GM12892 (cell line): ENCODE results near the gene TAF1L. TPM values are rescaled to one million over a fixed set of nuclear protein-coding genes. Genes with fewer than 3 reads are reported as not detected.
"Not testable (repeated sequence)": the region's sequence is repeated elsewhere in the genome, so short reads cannot be mapped to it uniquely, and the experiment has no call there.

ENCODE experiments used
- DNase-seq: peaks from one replicate; pipeline ENCODE4 v3.0.0; 2011; ENCODE audit not compliant: insufficient read length
- FAIRE-seq: peaks from 2 replicates; lab custom pipeline; 2011; peaks lifted over from hg19 to GRCh38; lab: Jason Lieb, UNC
- POLR2A ChIP-seq: IDR thresholded peaks from 2 replicates; pipeline ENCODE4 v1.6.1; 2011; ENCODE audit warnings: low read depth, low read length, control low read depth
- POLR2AphosphoS5 ChIP-seq: IDR thresholded peaks from 2 replicates; pipeline ENCODE4 v1.6.1; 2011; ENCODE audit warnings: low read depth, low read length, control low read depth
- TAF1 ChIP-seq: IDR thresholded peaks from 2 replicates; pipeline ENCODE4 v1.6.1; 2011; ENCODE audit warnings: low read depth, mild to moderate bottlenecking, control low read depth, low read length, borderline replicate concordance
- polyA plus RNA-seq: library from polyadenylated mRNA; unstranded; fragments of >200 nt; gene quantifications from one replicate; pipeline ENCODE4 v1.2.1, GENCODE V29; 2012; ENCODE audit warnings: missing spikeins, inconsistent platforms; ENCODE audit not compliant: missing spikeins

The TAF1L gene
- polyA plus RNA-seq: not detected

- FAIRE-seq (no peak), DNase-seq (no peak)
- TF ChIP-seq POLR2AphosphoS5: no peak
- no peak for TF ChIP-seq TAF1
- no peak for TF ChIP-seq POLR2A
Observed at GRCh38 chr9:32635362-32635761, at the start of gene TAF1L. TSS of gene TAF1L (minus strand) at chr9:32635669. CDS start at chr9:32635579, 90 bp downstream.

- FAIRE-seq (no peak), DNase-seq (no peak)
- no peak for TF ChIP-seq POLR2A
- no peak for TF ChIP-seq TAF1
- no peak for TF ChIP-seq POLR2AphosphoS5
Observed at GRCh38 chr9:32681751-32682150, 46.3 kb upstream of the TAF1L start.

- TF ChIP-seq TAF1 (no peak), POLR2AphosphoS5 (no peak), POLR2A (no peak)
- DNase-seq (no peak), FAIRE-seq (no peak)
Observed at GRCh38 chr9:32677931-32678330, 42.5 kb upstream of the TAF1L start.

- FAIRE-seq: no peak
- TF ChIP-seq POLR2A (no peak), POLR2AphosphoS5 (no peak), TAF1 (no peak)
- no peak for DNase-seq
Observed at GRCh38 chr9:32672469-32672868, 37.0 kb upstream of the TAF1L start.

GRCh38 chr9:32671333-32671732, 35.9 kb upstream of the TAF1L start:
- TF ChIP-seq TAF1: no peak
- TF ChIP-seq POLR2AphosphoS5: no peak
- no peak for TF ChIP-seq POLR2A
- DNase-seq: no peak
- FAIRE-seq: no peak

- DNase-seq (no peak), FAIRE-seq (no peak)
- TF ChIP-seq TAF1 (no peak), POLR2AphosphoS5 (no peak), POLR2A (no peak)
Observed at GRCh38 chr9:32665101-32665500, 29.6 kb upstream of the TAF1L start.

- FAIRE-seq: no peak
- DNase-seq: no peak
- TF ChIP-seq POLR2A (no peak), TAF1 (no peak), POLR2AphosphoS5 (no peak)
Observed at GRCh38 chr9:32663741-32664140, 28.3 kb upstream of the TAF1L start.

- no peak for TF ChIP-seq POLR2AphosphoS5
- FAIRE-seq (no peak), DNase-seq (no peak)
Observed at GRCh38 chr9:32647671-32648070, 12.2 kb upstream of the TAF1L start.

- TF ChIP-seq TAF1 (no peak), POLR2AphosphoS5 (no peak), POLR2A (no peak)
- no peak for DNase-seq
- FAIRE-seq: no peak
Observed at GRCh38 chr9:32644698-32645097, 9.2 kb upstream of the TAF1L start.

- not testable (repeated sequence) for FAIRE-seq, DNase-seq
Observed at GRCh38 chr9:32633151-32633550, 2.3 kb downstream of the TAF1L start.

GRCh38 chr9:32631991-32632390, 3.5 kb downstream of the TAF1L start:
- FAIRE-seq (no peak), DNase-seq (no peak)
- TF ChIP-seq TAF1 (no peak), POLR2A (no peak), POLR2AphosphoS5 (no peak)

- TF ChIP-seq POLR2A: no peak
- no peak for TF ChIP-seq POLR2AphosphoS5
- no peak for TF ChIP-seq TAF1
- no peak for FAIRE-seq
- no peak for DNase-seq
Observed at GRCh38 chr9:32627394-32627954, 8.0 kb downstream of the TAF1L start.

- no peak for FAIRE-seq
- no peak for TF ChIP-seq POLR2A
- no peak for TF ChIP-seq POLR2AphosphoS5
- no peak for TF ChIP-seq TAF1
- DNase-seq: no peak
Observed at GRCh38 chr9:32625320-32625719, 10.1 kb downstream of the TAF1L start.
